Stimulated activated CD4-positive, alpha-beta T cell treated with anti-CD3 and anti-CD28 coated beads, Interleukin-4, amount 100 ng/mL, for 48 hours (primary cell): Measurements from ENCODE around the gene BFSP1.

Source experiments
- DNase-seq, 2 donors: peaks; one replicate each; pipeline ENCODE4 v3.0.0-alpha.2; 2020; ENCODE audit warnings: low read depth in 2 of 2

Gene BFSP1

GRCh38 chr20:17499041-17499440, 32.1 kb downstream of the BFSP1 start:
- no peak for DNase-seq

GRCh38 chr20:17498641-17499040, 32.5 kb downstream of the BFSP1 start:
- DNase-seq = no peak

- DNase-seq = no peak
Measured at GRCh38 chr20:17497821-17498580, 33.2 kb downstream of the BFSP1 start.

- no peak for DNase-seq
Measured at GRCh38 chr20:17495826-17496225, 35.4 kb downstream of the BFSP1 start.

GRCh38 chr20:17494201-17494600, 37.0 kb downstream of the BFSP1 start:
- no peak for DNase-seq

GRCh38 chr20:17493173-17493572, 38.0 kb downstream of the BFSP1 start:
- DNase-seq = no peak

GRCh38 chr20:17491488-17491887, 39.7 kb downstream of the BFSP1 start:
- DNase-seq = no peak

- no peak for DNase-seq
Measured at GRCh38 chr20:17491041-17491440, 40.1 kb downstream of the BFSP1 start.

GRCh38 chr20:17490501-17490900, 40.7 kb downstream of the BFSP1 start:
- no peak for DNase-seq

- DNase-seq = no peak
Measured at GRCh38 chr20:17488916-17489600, 42.1 kb downstream of the BFSP1 start.

- DNase-seq = no peak
Measured at GRCh38 chr20:17485017-17485416, 46.2 kb downstream of the BFSP1 start.

GRCh38 chr20:17482536-17482935, 48.6 kb downstream of the BFSP1 start:
- DNase-seq = no peak

GRCh38 chr20:17481661-17482060, 49.5 kb downstream of the BFSP1 start:
- no peak for DNase-seq

GRCh38 chr20:17480696-17481095, 50.5 kb downstream of the BFSP1 start:
- DNase-seq = no peak

- no peak for DNase-seq
Measured at GRCh38 chr20:17479063-17479657, 52.0 kb downstream of the BFSP1 start.

GRCh38 chr20:17473659-17474058, 57.5 kb downstream of the BFSP1 start:
- no peak for DNase-seq

- no peak for DNase-seq
Measured at GRCh38 chr20:17471606-17472187, 59.5 kb downstream of the BFSP1 start.

- no peak for DNase-seq
Measured at GRCh38 chr20:17470973-17471372, 60.2 kb downstream of the BFSP1 start.

GRCh38 chr20:17470521-17470920, 60.7 kb downstream of the BFSP1 start:
- DNase-seq = no peak

GRCh38 chr20:17469246-17470030, 61.7 kb downstream of the BFSP1 start:
- no peak for DNase-seq

- no peak for DNase-seq
Measured at GRCh38 chr20:17468073-17468840, 62.9 kb downstream of the BFSP1 start.
